GM18868 (cell line): ENCODE results near the gene SSX4B.
"Not testable (repeated sequence)": the region's sequence is repeated elsewhere in the genome, so short reads cannot be mapped to it uniquely, and the experiment has no call there.

ENCODE experiments used
- ATAC-seq: cut with Tn5 transposase; IDR thresholded peaks from one replicate; pipeline ENCODE4 v1.9.1; 2021; ENCODE audit warnings: mild to moderate bottlenecking, moderate library complexity; ENCODE audit not compliant: unreplicated experiment

SSX4B gene

GRCh38 chrX:48411860-48412259 is at the start of gene SSX4B:
SSX4B (minus strand) TSS chrX:48411960; CDS start chrX:48411372, 588 bp downstream.
- ATAC-seq, result not testable (repeated sequence)

- no peak for ATAC-seq
These were observed 48.8 kb upstream of the SSX4B start for GRCh38 chrX:48460606-48461005.

- ATAC-seq, result no peak
These were observed 48.3 kb upstream of the SSX4B start for GRCh38 chrX:48460031-48460430.

GRCh38 chrX:48459483-48459882 is 47.7 kb upstream of the SSX4B start:
- ATAC-seq, result no peak

- ATAC-seq, result no peak
These were observed 47.0 kb upstream of the SSX4B start for GRCh38 chrX:48458711-48459110.

- no peak for ATAC-seq
These were observed 45.0 kb upstream of the SSX4B start for GRCh38 chrX:48456628-48457331.

GRCh38 chrX:48451708-48452107 is 39.9 kb upstream of the SSX4B start:
- no peak for ATAC-seq

- no peak for ATAC-seq
These were observed 38.3 kb upstream of the SSX4B start for GRCh38 chrX:48450076-48450475.

- ATAC-seq, result not testable (repeated sequence)
These were observed 35.4 kb upstream of the SSX4B start for GRCh38 chrX:48447201-48447600.

GRCh38 chrX:48433713-48434112 is 22.0 kb upstream of the SSX4B start:
- ATAC-seq, result not testable (repeated sequence)

GRCh38 chrX:48430166-48430565 is 18.4 kb upstream of the SSX4B start:
- not testable (repeated sequence) for ATAC-seq

GRCh38 chrX:48429606-48430005 is 17.8 kb upstream of the SSX4B start:
- ATAC-seq, result not testable (repeated sequence)

- not testable (repeated sequence) for ATAC-seq
These were observed 15.4 kb upstream of the SSX4B start for GRCh38 chrX:48427027-48427716.

GRCh38 chrX:48397825-48398224 is 13.9 kb downstream of the SSX4B start:
- ATAC-seq, result not testable (repeated sequence)

GRCh38 chrX:48396931-48397330 is 14.8 kb downstream of the SSX4B start:
- ATAC-seq, result not testable (repeated sequence)

- not testable (repeated sequence) for ATAC-seq
These were observed 28.5 kb downstream of the SSX4B start, which contains the start of gene SSX4 for GRCh38 chrX:48383239-48383638. SSX4 (plus strand) TSS chrX:48383539; CDS start chrX:48384054, 515 bp downstream.

- not testable (repeated sequence) for ATAC-seq
These were observed 41.4 kb downstream of the SSX4B start for GRCh38 chrX:48370408-48370807.

GRCh38 chrX:48367717-48368408 is 43.9 kb downstream of the SSX4B start:
- ATAC-seq, result not testable (repeated sequence)

GRCh38 chrX:48359281-48359680 is 52.5 kb downstream of the SSX4B start:
- ATAC-seq, result not testable (repeated sequence)

- ATAC-seq, result no peak
These were observed 54.1 kb downstream of the SSX4B start for GRCh38 chrX:48357681-48358080.

- not testable (repeated sequence) for ATAC-seq
These were observed 55.3 kb downstream of the SSX4B start, which contains the start of gene SSX3 for GRCh38 chrX:48356315-48357094. SSX3 (minus strand) TSS chrX:48356703; CDS start chrX:48355249, 1,454 bp downstream.
